SW 1271 (cell line): ENCODE data around the gene TNIK.
"Not testable (repeated sequence)": the region's sequence is repeated elsewhere in the genome, so short reads cannot be mapped to it uniquely, and the experiment has no call there.

ENCODE experiments used
- DNase-seq, 2 experiments: peaks; one replicate each; lab custom pipeline; 2025; lab: John Stamatoyannopoulos, UW

The TNIK gene

DNA sequence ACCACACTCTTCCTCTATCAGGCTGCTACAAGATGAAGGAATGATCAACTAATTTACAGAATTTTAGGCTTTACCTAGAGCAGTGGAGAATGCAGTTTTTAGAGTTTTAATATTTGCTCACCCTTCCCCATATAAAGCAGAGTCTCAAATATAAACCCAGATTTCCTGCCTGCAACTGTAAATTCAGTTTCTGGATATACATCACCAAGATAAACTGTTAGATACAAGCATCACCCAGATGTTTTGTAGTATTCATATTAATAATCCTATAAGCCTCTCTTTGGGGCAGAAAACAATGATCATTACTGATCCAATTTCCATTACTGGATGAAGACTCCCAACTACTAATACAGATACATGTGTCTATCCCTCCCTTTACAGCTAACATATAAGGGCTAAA lies 205.9 kb downstream of the TNIK start:
- DNase-seq, result no peak

- DNase-seq, result no peak
Measured at GRCh38 chr3:171251835-171252234, 208.4 kb downstream of the TNIK start.

DNA sequence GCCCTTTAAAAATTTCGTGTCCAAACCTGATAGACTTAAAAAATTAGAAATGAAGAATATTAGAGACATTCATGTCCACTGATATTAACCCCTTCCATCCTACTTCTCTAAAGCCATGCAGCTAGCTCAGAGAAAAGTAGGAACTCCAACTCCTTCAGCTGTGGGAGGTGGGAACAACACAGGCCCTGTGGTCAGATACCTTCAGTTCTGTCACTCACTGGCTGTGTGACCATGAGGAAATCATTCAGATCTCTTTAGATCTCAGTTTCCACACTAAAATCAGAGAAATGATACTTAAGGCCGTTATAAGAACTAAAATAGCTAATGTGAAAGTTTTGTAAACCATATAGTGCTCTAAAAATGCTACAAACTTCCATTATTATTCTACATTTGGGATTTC lies 209.8 kb downstream of the TNIK start:
- no peak for DNase-seq

GRCh38 chr3:171249245-171249644 lies 211.0 kb downstream of the TNIK start:
- DNase-seq, result no peak

DNA sequence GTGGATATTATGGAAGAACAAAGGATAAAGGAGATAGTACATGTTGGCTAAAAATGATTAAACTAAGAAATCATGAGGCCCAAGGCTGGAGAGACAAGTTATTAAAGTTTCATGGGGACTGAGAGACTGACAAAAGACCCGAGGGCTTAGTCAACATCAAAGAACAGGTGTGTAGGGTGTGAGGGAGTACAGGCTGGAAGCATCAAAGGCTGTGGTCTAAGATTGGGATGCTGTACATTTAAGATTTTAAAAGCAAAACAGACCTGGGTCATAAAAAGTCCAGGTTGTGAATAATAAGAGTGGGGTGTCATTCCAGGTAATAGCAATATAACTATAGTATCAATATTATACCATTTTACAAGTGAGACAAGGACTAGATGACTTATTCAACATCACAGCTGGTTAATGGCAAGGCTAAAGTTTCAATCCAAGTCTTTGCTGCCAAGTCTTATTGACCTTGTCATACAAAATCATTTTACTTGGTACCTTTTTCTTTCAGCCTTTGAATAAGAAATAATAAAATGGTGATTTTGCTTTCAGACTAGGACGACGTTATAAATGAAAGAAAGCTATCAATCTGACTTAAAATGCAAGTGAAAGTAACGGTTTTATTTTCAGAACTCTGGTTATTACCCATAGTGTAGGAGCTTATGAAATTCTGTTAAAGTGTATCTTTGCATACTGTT lies 211.6 kb downstream of the TNIK start:
- no peak for DNase-seq

GRCh38 chr3:171245796-171246765 lies 214.1 kb downstream of the TNIK start:
- no peak for DNase-seq

DNA sequence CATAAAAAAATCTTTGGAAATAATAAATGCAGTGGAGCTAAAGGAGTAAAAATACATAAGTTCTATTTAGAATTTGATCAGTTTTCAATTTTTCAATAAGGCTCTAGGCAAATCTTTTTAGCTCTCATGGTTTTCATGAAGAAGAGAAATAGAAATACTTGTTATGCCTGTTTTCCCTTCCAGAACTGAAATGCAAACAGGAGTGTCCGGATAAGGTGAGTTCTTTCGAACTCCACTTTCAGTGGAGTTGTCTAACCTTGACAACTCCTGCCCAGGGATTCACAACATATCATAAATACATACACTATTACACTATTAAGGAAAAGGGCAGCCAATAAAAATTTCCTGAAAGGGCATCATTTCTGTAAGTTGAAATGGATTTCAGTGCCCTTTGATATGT lies 217.3 kb downstream of the TNIK start:
- no peak for DNase-seq

DNA sequence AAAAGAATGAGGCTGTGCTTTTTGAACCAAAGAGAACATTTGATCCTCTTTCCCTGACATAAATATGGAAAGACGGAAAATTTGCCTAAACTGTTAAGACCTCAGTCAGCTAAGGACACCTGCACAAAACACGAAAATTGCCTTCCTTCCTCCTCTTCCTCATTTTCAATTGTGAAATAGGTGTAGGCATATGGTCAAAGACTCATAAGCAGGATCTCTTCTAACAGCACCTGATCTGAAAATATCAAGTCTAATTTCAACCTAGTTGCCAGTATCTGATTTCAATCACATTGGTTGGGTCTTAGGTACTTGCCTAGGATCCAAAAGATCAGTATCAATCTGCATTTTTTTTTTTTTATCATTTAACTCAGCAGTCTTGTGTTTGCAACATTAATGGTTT lies 218.0 kb downstream of the TNIK start:
- no peak for DNase-seq

DNA sequence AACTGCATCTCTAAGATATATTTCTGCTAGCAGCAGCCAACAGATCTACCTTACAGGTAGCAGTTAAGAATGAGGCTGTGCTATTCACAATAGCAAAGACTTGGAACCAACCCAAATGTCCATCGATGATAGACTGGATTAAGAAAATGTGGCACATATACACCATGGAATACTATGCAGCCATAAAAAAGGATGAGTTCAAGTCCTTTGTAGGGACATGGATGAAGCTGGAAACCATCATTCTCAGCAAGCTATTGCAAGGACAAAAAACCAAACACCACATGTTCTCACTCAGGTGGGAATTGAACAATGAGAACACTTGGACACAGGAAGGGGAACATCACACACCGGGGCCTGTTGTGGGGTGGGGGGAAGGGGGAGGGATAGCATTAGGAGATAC lies 218.6 kb downstream of the TNIK start:
- not testable (repeated sequence) for DNase-seq

GRCh38 chr3:171240504-171240835 lies 219.7 kb downstream of the TNIK start:
- DNase-seq, result no peak

DNA sequence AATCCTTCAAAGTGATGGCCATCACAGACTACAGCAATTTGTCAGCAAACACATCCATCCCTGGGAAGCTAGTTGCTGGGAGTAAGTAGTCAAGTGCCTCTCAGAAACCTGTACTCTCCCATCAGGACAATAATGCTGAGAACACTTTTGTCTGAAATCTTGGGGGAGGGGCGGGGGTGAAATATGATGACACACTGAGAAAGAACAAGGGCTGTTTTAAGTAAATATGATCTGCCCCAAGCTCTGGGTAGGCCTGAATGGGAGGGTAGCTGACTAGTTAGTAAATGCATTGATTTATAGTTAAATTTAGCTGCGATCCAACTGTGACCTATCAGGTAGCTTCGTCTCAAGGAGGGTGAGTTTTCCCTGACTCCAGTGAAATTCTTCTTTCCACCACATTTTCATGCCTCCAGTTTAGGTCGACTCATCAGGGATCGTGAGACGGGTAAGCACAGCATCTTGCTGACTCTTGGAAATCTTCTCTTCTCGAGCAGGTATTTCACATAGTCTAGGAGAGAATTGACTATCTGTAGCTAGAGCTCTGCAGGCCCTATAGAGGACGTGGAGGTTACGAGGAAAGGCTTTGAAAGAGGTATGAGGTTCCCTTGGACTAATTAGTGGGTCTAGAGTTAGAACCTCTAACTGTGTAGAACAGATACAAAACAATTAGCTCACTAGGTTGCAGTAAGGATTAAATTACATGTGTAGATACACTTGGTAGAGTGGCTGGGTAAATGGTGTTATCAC lies 220.3 kb downstream of the TNIK start:
- no peak for DNase-seq

DNA sequence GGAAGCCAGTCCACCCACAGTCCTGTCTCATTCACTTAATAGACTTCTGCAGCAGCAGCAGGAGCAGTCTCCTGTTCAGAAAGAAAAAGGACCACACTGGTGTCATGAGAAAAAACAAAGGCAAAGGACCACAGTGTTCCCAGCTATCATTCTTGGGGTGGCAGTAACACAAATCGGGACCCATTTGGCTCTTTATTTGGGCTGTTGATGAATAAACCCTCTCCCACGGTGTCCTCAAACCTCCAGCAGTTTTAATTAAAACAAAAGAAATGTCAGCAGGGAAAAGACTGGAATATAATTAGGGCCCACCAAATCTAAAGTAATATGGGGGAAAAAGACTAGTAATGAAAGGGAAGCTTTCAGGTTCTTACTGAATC lies 223.2 kb downstream of the TNIK start:
- no peak for DNase-seq

GRCh38 chr3:171236265-171237008 lies 223.8 kb downstream of the TNIK start:
- no peak for DNase-seq

GRCh38 chr3:171234298-171235010 lies 225.8 kb downstream of the TNIK start:
- no peak for DNase-seq

DNA sequence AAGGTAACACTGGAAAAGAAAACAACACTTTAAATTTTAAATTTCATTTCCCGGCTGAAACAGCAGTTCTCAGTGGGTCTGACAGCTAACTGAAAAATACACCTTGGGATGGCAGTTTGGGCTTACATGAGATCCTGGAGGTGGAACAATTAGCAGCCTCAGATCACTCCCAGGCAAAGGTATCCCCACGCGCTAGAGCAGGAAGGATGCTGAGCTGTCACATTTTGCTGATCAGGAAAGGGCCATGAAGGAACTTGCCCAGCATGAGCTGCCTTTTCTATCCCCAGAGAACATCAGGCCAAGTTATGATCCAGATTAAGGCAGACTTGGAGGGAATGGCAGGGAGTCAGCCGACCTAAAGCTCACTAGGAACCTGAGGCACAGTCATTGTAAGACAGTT lies 228.8 kb downstream of the TNIK start:
- no peak for DNase-seq

DNA sequence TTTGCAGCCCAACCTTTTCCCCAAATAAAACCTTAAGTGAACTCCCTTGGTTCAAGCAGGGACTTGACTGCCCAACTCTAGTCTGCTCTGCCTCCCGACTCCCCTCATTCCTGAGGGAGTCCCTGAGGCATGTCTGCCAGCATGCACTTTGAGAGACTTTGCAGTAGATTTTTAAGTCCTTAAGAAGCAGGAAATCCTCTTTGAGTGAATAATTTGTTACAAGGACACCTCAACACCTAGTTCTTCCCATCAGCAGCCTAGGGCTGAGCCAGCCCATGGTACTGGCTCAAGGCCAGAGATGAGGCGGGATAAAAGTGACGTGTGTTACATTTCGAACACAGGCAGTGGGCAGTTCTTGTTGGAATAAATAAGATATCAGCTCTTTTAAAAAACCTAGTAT lies 229.3 kb downstream of the TNIK start:
- DNase-seq, result no peak

- no peak for DNase-seq
Measured at GRCh38 chr3:171229173-171229572, 231.0 kb downstream of the TNIK start.

DNA sequence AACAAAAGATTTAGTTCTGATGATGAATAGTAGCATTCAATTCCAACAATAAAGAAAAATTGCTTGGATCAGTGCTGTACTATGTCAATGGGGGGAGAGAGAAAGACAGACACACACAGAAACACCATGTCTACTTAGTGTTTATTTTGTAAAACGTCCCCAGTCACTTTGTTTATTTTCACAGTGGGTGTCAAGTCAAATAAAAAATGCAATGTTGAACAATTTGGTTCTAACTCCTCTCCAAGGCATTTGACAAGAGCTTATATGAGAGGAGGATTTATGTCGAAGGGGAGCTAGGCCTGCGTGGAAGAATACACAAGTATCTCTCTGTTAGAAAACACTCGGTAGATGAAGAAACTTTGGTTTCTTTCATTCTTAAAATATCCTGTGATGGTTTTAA lies 232.0 kb downstream of the TNIK start:
- DNase-seq, result no peak

DNA sequence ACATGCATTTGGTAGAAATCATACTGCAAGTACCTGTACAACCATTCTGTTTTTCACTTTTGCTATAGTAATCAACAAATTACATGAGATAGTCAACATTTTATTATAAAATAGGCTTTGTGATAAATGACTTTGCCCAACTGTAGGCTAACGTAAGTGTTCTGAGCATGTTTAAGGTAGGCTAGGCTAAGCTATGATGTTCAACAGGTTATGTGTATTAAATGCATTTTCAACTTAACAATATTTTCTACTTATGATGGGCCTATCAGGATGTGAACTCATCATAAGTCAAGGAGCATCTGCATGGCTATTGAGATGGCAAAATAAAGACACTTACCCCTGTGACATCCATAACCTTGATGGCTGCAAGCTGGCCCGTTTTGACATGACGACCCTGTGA lies 232.4 kb downstream of the TNIK start:
- no peak for DNase-seq

DNA sequence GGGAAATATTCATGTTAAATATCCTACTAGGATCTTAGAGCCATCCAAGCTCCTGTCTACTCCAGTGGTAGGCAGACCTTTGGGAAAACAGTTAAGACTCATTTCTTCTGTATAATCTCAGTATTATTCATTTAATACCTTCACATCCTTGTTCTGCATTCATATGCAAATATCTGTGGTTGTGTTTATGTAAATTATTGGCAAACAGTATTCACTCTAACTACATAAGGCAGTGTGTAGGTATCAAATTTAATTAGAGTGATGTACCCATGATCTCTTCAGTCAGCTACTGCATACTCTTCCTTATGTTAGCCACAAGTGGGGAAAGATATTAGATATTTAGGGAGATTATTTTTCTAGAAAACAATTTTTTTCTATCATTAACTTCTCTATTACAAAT lies 232.8 kb downstream of the TNIK start:
- DNase-seq, result no peak

DNA sequence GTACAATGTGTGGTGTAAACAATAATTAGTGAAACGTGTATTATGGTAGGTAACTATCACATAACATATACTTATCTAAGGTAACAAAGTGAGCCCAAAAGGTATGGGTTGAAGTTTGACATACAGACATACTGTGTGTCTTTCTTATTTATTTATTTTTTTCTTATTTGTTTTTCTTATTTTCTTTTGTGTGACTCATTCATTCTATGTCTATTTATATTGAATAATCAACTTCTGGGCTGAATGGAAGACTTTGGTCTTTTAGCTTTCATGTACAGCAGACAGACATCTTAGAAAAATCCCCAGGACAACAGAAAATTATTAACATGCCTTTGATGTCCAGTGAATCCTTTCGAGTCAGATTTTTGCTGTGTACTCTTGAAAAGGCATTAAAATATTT lies 233.4 kb downstream of the TNIK start:
- no peak for DNase-seq

- DNase-seq, result no peak
Measured at GRCh38 chr3:171225708-171226107, 234.5 kb downstream of the TNIK start.
